Measurements from ENCODE around the gene NDUFS1. TPM values are rescaled to one million over a fixed set of nuclear protein-coding genes. Genes with fewer than 3 reads are reported as not detected.
"Not testable (repeated sequence)": the region's sequence is repeated elsewhere in the genome, so short reads cannot be mapped to it uniquely, and the experiment has no call there.

Gene NDUFS1
- total RNA-seq, 1 donor from 2014 or later: 64.7 TPM

DNA sequence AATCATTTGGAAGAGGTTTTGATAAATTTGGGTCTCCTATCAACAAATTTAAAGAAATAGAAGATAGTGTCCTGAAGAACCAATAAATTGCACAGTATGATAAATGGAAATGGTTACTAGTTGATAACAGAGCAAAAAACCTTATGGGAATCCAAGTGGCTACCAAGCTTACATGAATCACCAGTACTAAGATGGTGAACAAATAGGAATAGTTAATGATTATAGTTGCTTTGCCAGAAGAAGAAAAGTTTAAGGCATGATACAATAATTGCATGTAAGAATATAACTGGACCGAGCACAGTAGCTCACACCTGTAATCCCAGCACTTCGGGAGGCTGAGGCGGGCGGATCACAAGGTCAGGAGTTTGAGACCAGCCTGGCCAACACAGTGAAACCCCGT, 53.7 kb downstream of the NDUFS1 start:
- intact Hi-C loops (cut with micrococcal nuclease): no loop called here

DNA sequence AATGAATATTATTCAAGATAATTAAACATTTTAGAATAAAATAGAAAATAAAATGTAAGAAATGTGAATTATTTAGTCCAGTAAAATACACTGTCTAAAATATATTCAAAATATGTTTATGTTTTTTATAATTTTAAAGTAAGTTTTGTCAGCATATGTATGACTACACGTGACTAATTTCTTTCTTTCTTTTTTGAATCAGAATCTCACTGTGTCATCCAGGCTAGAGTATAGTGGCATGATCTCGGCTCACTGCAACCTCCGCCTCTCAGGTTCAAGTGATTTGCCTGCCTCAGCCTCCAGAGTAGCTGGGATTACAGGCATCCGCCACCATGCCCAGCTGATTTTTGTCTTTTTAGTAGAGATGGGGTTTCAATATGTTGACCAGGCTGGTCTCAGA, 54.2 kb downstream of the NDUFS1 start:
- intact Hi-C loops (cut with micrococcal nuclease): no loop called here

DNA sequence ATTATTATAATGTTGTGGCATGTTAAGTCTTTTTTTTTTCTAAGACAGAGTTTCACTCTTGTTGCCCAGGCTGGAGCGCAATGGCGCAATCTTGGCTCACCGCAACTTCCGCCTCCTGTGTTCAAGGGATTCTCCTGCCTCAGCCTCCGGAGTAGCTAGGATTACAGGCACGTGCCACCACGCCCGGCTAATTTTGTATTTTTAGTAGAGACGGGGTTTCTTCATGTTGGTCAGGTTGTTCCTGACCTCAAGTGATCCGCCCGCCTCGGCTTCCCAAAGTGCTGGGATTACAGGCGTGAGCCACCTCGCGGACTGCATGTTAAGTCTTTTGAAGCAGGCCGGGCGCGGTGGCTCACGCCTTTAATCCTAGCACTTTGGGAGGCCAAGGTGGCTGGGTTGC, 60.4 kb downstream of the NDUFS1 start:
- intact Hi-C loops (cut with micrococcal nuclease): not testable (repeated sequence)

DNA sequence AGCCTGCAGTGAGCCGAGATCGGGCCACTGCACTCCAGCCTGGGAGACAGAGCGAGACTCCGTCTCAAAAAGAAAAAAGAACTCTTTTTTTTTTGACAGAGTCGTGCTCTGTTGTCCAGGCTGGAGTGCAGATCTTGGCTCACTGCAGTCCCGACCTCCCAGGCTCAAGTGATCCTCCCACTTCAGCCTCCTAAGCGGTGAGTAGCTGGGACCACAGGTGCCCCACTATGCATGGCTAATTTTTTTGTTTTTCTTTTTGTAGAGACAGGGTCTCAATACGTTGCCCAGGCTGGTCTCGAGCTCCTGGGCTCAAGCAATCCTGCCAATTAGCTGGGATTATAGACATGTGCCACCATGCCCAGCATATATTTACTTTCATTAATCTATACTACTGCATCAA, 60.8 kb downstream of the NDUFS1 start:
- intact Hi-C loops (cut with micrococcal nuclease): no loop called here

DNA sequence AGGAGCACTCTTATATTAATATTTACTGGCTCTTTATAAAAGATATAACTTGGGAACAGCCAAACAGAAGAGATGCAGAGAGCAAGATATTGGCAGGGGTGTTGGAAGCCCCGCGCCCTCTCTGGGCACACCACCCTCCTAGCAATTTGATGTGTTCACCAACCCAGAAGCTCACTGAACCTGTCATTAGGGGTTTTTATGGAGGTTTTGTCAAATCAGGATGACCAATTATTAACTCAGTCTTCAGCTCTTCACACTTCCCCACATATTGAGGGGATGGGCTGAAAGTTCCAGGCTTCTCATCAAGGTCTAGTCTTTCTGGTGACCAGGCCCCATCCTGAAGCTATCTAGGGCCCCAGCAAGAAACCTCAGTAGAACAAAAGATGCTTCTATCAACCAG, 62.4 kb downstream of the NDUFS1 start:
- intact Hi-C loops (cut with micrococcal nuclease): no loop called here

DNA sequence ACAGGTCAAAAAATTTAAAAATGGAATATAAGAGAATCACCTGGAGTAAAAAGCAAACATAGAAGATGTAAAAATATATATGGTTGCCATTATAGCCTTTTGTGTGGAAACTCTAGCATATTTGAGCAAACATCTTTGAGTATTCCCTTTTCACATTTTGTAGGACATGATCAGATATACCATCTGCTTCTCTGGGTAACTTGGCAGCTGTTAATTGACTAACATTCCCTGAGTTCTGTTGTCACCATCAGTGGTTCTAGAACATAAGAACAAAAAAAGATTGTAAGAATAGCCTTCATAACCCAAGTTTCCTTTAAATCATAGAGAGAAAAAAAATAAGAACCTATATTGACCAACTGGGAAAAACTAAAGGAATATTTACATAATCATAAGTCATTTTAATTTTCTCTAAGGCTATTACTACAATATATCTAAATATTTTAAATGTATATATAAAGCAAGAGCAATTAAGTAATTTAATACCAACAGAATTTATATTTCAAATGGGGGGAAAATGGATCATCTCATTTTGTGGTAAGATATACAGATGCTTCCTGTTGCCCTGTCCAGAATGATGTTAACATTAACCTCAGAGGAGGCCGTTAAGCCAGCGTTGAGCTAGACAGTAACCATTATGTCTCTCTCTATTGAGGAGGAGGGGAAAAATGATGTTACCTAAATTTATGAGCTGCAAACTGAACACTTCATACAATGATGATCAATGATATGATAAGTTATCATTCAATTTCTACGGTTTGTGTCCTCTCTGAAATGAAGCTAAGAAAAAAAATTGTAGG, 63.5 kb downstream of the NDUFS1 start:
- intact Hi-C loops (cut with micrococcal nuclease): no loop called here

DNA sequence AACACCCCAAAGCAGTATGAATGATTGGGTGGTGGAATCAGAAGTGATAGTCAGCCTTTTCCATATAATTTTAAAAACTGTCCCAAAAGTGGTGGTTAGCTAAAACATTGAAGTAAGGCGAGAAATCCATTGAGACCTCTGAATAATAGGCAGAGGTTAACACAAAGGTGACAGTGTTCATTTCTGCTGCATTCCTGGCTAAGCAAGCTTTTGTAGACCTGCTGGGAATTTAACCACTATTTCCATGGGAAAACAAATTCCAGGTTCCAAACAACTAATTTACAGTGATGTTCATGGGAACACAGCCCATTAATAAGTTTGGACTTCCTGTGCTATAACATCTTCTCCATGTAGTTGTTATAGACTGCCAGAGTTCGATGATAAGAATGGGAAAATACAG, 66.9 kb downstream of the NDUFS1 start:
- intact Hi-C loops (cut with micrococcal nuclease): no loop called here

DNA sequence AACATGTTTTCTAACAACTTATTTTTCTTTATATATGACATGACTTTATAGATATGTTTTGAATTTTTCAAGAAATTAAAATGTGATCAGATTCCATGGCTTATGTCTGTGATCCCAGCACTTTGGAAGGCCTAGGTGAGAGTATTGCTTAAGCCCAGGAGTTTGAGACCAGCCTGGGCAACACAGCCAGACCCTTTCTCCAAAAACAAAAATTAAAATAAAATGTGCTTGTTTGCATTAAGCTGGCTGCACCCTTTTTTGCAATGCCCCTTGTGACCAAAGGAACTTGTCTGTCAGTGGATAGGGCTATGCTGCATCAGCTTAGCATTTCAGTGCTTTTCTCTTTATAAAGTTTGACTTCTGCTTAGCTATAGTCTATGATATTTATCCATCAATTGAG, 71.0 kb downstream of the NDUFS1 start:
- intact Hi-C loops (cut with micrococcal nuclease): loop anchor here (5.0 to 10.0 kb wide), 6 partner anchors 354 to 1981 kb away; partner anchors contain the start of genes ADAM23, CCNYL1 and METTL21A

DNA sequence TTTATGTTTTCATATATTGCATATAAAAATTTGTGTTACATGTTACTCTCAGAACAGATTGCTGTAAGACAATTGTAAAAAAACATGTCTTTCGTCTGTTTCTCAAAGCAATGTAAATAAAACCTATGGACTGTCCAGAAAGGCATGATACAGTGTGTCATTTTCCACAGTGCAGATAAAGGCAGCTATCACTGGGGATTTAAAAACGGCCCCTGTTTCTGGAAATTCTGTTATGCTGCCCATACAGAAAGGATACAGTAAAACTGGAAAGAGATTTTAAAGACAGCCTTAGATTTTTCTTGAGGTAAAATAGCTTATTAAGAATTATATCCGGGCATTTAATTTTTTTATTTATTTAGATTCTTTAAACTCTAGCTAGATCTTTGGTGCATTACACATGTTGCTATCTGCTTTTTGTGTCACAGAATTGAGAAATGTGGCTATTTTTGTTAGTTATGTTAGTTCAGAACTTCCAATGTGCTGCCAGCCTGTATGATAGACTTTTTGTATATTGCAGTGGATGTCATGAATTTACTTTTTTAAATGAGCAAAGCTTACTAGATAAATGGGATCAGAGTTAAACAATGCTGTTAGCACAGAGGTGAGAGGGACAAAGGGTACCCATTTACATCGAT, 72.4 kb downstream of the NDUFS1 start:
- intact Hi-C loops (cut with micrococcal nuclease): loop anchor here (1.0 to 10.0 kb wide), 12 partner anchors 54 to 1980 kb away; partner anchors contain the start of genes ADAM23, CCNYL1, CREB1 and EEF1B2

DNA sequence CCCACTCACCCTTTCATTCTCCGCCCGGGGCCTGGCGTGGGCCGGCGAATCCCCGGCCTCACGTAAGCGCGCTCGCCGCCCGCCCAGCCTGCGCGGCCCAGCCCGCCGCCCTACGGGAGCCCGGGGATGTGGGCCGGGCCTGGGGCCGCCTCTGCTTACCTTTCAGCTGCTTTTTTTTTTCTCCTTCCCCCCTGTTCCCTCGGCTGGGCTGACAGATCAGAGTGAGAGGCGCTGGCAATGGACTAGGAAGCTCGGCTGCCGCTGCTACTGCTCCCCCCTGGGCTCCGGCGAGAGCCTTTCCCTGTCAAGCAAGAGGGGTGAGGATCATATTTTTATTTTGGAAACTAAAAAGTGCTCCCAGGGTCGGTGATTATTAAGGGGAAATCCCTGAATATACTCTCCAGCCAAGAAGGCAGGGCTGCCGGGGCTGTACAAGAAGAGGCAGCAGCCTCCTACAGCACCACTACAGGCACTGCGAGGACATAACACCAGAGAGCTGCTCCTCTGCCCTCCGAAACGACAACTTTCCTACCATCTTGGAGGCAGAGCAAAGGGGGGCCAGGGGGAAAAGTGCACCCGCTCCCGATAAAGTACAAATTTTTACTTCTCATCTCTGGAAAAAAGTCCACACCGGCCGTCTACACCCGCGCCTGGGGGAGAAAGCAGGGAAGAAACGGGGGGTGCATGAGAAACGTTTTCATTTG, 73.3 kb downstream of the NDUFS1 start, which contains the start of gene INO80D:
Gene INO80D, minus strand, starts transcription at position 433 of the 704 bp plus-strand sequence. CDS start 23,158 bp downstream, outside the sequence.
- intact Hi-C loops (cut with micrococcal nuclease): loop anchor here (1.0 to 10.0 kb wide), 12 partner anchors 53 to 1979 kb away; partner anchors contain the start of genes ADAM23, CCNYL1, CREB1 and EEF1B2

DNA sequence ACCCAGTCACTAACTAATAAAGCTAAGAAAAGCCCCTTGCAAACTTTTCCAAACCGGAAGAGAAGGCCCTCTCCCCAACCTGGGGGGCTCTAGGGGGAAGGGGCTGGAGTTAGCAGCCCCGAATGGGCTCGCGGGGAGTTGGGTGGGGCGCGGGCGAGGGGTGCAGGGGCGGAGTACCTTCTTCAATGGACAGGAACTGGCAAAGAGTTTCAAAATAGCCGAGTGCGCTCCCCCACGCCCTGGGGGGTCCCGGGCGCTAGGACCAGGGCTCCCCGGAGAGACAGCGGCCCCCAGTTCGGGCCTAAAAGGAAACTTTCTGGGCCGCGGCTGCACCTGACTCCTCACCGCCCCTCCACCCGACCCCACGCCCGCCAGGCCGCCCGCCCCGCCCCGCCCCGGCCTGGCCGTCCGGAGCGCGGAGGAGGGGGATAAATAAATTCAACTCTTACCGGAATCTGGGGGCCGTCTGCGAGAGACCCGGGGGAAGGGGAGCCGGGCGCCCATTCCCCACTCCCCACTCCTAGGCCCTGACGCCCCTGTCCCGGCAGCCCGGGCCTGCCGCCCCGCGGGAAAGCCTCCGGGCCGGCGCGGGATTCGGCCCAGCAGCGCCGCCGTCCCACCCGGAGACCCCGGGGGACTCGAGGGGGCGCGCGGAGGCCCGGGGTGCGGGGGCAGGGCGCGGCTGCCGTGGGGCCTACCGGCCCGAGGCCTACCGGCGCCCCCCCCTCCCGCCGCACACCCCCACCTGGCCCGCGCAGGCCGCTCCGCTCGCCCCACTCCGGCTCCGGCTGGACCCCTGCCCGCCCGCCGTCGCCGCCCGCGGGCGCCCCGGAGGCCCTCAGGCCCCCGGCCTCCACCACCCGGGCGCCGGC, 74.1 kb downstream of the NDUFS1 start:
- intact Hi-C loops (cut with micrococcal nuclease): loop anchor here (5.0 to 10.0 kb wide), 7 partner anchors 78 to 1978 kb away; partner anchors contain the start of genes ADAM23, CCNYL1 and METTL21A

DNA sequence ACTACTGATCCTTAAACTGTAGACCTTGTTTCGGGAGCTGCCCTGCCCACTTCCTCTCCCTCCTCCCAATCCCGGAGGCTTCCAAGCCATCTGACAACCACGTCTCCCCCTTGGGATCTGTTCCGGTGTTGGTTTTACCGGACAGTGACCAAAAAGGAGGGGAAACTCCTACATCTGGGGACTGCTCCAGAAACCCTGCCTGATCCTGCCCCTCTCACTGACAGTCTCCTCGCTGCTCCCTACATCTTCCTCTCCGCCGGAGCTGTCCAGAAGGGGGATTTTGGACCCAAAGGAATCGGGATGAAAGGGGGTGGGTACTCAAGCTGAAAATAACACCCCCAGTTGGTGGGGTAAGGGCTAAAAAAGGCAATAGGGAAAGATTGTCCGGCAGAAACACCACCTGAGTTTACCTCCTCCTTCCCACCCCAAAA, 74.8 kb downstream of the NDUFS1 start:
- intact Hi-C loops (cut with micrococcal nuclease): loop anchor here (5.0 to 10.0 kb wide), 3 partner anchors 77 to 1540 kb away; partner anchors contain the start of gene METTL21A

DNA sequence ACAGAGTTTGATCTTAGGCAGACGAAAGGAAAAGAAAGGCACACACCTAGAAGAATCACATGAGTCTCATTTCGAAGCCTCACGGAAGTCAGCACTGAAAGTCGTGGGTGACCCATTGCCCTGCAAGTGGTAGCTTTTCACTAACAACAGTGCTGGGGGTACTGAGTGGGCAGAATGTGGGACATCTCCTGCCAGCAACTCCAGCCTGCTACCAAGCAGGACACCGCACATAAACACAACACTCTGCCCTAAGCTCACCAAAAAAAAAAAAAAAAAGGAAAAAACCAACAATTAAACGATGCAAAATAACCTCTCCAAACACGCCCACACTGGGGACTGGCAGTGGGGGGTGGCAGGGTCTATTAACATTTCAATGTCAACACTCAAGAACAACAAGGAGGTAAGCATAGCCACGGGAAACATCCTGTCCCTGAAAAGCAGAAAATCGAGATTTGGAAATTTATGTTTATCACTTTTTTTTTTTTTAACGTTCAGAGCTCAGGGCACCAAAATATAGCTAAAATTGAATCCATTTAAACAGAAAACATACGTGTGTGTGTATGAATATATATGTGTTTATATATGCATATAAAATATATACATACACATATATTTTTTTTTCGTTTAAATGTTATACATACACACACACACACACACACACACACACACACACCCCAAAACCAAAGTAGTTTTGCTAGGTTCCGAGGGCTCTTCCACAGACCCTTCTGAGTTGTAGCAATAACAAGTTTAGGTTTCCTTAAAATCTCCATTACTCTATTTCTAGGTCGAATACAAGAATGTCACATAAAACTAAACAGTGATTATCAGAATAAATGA, 75.4 kb downstream of the NDUFS1 start:
- intact Hi-C loops (cut with micrococcal nuclease): loop anchor here (5.0 to 10.0 kb wide), 3 partner anchors 77 to 1541 kb away; partner anchors contain the start of gene METTL21A

DNA sequence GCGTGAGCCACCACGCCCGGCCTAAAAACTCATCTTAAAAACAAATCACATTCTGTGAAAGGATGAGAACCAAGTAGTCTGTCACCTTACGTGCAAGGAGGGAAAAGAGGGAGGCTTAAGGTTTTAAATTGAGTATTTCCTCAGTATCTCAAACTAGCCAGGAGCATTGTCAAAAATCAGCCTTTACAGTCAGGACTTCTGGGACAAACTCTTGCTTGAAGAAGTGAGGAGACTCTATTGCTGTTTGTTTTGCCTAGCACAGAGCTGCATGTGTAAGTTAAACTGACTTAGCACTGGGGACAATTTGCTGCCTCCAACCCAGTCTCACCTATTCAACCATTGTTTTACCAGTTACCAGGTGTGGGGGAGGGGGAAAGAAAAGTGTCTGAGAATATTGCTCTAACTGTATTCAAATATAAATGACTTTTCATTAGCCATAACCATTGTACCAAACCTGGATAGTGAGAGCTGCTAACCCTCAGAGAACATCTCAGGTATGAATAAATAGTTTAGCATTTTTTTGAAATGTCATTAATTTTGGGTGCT, 76.9 kb downstream of the NDUFS1 start:
- intact Hi-C loops (cut with micrococcal nuclease): loop anchor here (5.0 to 10.0 kb wide), 3 partner anchors 75 to 1542 kb away; partner anchors contain the start of gene METTL21A

DNA sequence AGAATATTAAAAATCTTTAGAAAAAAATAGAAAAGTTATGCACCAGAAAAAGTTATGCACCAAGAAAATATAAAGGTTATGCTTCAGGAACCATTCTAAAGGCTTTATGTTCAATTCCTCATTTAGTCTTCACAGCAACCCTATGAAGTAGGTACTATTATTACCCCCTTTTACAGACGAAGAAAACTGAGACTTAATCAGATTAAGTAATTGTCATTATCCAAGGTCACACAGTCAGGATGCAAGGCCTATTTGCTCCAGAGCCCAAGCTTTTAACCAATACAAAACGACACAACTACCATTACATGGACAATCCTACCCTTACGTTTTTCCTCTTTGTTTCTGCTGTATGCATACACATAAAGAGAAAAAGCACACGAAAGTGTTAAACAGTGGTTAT, 78.3 kb downstream of the NDUFS1 start:
- intact Hi-C loops (cut with micrococcal nuclease): loop anchor here (5.0 to 10.0 kb wide), 3 partner anchors 74 to 1544 kb away; partner anchors contain the start of gene METTL21A

DNA sequence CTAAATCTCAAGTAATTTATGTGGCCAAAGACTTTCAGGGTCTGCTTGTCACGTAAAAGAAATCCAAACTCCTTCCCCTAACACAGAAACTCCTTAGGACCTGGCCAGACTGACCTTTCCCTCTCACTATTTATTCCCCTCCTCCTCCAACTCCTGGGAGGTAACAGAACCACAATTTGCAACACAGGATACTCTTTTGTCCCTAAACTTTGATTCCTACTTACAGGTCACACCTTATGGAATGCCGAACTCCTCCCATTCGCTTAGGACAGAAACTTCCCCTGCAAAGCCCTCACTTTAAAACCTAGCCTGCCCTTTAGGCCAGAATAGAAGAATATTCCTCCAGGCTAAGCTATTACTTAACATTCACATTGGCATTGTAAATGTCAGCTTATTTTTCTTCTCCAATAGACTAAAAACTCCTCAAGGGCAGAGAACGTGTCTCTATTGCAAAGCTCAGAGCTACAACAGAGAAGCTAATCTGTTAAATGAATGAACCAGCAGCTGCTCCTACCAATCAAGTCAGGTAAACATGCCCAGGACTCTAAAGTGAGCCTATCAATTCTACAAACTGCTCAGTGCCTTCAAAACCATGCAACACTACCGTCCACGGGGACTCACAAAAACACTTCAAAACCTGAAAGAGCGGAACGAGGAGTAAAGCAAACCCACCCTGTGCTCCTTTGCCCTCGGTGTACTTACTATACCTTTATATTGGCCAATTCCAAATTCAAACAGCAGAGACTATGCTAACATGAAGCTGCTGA, 79.4 kb downstream of the NDUFS1 start:
- intact Hi-C loops (cut with micrococcal nuclease): loop anchor here (5.0 to 10.0 kb wide), 3 partner anchors 73 to 1545 kb away; partner anchors contain the start of gene METTL21A

DNA sequence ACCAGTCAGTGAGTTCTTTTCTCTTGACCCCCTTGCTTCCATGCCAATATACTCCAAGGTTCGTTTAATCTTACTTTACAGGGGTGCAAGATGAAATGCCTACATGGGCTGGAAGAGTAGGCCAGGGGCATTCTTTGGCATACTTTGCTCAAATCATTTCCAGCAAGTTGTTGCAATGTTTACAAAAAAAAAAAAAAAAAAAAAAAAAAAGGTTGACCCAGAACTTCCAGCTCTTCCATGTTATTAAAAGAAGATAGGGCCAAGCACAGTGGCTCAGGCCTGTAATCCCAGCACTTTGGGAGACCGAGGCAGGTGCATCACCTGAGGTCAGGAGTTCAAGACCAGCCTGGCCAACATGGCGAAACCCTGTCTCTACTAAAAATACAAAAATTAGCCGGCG, 81.4 kb downstream of the NDUFS1 start:
- intact Hi-C loops (cut with micrococcal nuclease): not testable (repeated sequence)

DNA sequence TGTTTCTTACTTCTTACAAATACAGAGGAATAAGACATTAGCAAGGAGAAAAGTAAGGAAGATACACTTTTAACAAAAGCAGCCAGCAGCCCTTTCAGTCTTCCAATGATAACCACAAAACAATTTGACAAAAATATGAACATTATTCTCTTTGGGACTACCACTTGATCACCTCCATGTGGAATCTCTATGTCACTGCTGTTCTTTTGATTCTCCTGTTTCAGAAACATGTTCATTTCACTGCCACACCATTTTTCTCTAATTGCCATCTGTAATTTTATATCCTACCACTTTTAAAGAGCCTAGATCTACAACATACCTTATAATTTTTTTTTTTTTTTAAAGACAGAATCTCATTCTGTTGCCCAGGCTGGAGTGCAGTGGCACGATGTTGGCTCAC, 84.1 kb downstream of the NDUFS1 start:
- intact Hi-C loops (cut with micrococcal nuclease): no loop called here
